ENCODE data around the gene FHIT. TPM values are rescaled to one million over a fixed set of nuclear protein-coding genes. Genes with fewer than 3 reads are reported as not detected.

The FHIT gene
- polyA plus RNA-seq, 1 of the 3 experiments (the other 2 are of a cell fraction): 0.41 TPM

- WGBS (ENCODE audit: low lambda C conversion rate): 57% methylated on average over 6 of the region's 6 CpGs
- H3K4me1 ChIP-seq (ENCODE audit: control insufficient read depth in 1 of 2, insufficient read depth in 2 of 2, low read depth in 1 of 2, low read length in 1 of 2): no peaks in the 10 kb centered on the region
- ChIA-PET POLR2A (no interaction called here), CTCF (no interaction called here)
- H2AFZ ChIP-seq (ENCODE audit: low read depth): no peak overlapping the region
- H3K36me3 ChIP-seq (replicated peaks in 1 of 2; ENCODE audit: control insufficient read depth in 1 of 2, insufficient read depth in 2 of 2, low read length in 1 of 2): no peaks in the 10 kb centered on the region
- TF ChIP-seq RXRA (IDR thresholded peaks at IDR 0.05; ENCODE audit: borderline replicate concordance, low read depth): no peak
- no peak overlapping the region for H3K4me3 ChIP-seq (ENCODE audit: low read depth in 2 of 2, low read length in 1 of 2)
- no peaks in the 10 kb centered on the region for H3F3A ChIP-seq (replicated peaks; ENCODE audit: insufficient read depth)
- no peaks in the 10 kb centered on the region for H3K9me3 ChIP-seq
- H3K9ac ChIP-seq: no peak overlapping the region
- no peaks in the 10 kb centered on the region for H3K27me3 ChIP-seq (ENCODE audit: insufficient read depth)
- H3K79me2 ChIP-seq (ENCODE audit: insufficient read depth): no peaks in the 10 kb centered on the region
- no peaks in the 10 kb centered on the region for H3K9me2 ChIP-seq
- DNase-seq: no peak
- no peak overlapping the region for H3K27ac ChIP-seq (ENCODE audit: low read depth in 2 of 2, low read length in 1 of 2)
- H4K20me1 ChIP-seq (ENCODE audit: insufficient read depth): no peaks in the 10 kb centered on the region
- no peak overlapping the region for H3K4me2 ChIP-seq
Measured at GRCh38 chr3:60095930-60096329, 1155.3 kb downstream of the FHIT start.

GRCh38 chr3:60095516-60095915, 1155.7 kb downstream of the FHIT start:
- Histone ChIP-seq H3K27ac (ENCODE audit: low read depth in 2 of 2, low read length in 1 of 2) (no peak overlapping the region), H3K27me3 (ENCODE audit: insufficient read depth) (no peaks in the 10 kb centered on the region), H3K9me3 (no peaks in the 10 kb centered on the region), H3F3A (replicated peaks; ENCODE audit: insufficient read depth) (no peaks in the 10 kb centered on the region), H3K4me1 (ENCODE audit: control insufficient read depth in 1 of 2, insufficient read depth in 2 of 2, low read depth in 1 of 2, low read length in 1 of 2) (no peaks in the 10 kb centered on the region), H2AFZ (ENCODE audit: low read depth) (no peak overlapping the region), H3K4me3 (ENCODE audit: low read depth in 2 of 2, low read length in 1 of 2) (no peak overlapping the region), H4K20me1 (ENCODE audit: insufficient read depth) (no peaks in the 10 kb centered on the region), H3K9ac (no peak overlapping the region), H3K36me3 (replicated peaks in 1 of 2; ENCODE audit: control insufficient read depth in 1 of 2, insufficient read depth in 2 of 2, low read length in 1 of 2) (no peaks in the 10 kb centered on the region), H3K4me2 (no peak overlapping the region), H3K79me2 (ENCODE audit: insufficient read depth) (no peaks in the 10 kb centered on the region), H3K9me2 (no peaks in the 10 kb centered on the region)
- 40% methylated on average over 4 of the region's 4 CpGs for WGBS (ENCODE audit: low lambda C conversion rate)
- TF ChIP-seq, protein P1, sequence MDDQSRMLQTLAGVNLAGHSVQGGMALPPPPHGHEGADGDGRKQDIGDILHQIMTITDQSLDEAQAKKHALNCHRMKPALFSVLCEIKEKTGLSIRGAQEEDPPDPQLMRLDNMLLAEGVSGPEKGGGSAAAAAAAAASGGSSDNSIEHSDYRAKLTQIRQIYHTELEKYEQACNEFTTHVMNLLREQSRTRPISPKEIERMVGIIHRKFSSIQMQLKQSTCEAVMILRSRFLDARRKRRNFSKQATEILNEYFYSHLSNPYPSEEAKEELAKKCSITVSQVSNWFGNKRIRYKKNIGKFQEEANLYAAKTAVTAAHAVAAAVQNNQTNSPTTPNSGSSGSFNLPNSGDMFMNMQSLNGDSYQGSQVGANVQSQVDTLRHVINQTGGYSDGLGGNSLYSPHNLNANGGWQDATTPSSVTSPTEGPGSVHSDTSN (IDR thresholded peaks at IDR 0.05): no peak
- TF ChIP-seq RAD21 (IDR thresholded peaks at IDR 0.05; ENCODE audit: low read length) (no peak), FOXM1 (IDR thresholded peaks at IDR 0.05; ENCODE audit: low read depth) (no peak), POLR2AphosphoS5 (IDR thresholded peaks at IDR 0.05; ENCODE audit: low read depth, low read length) (no peak), FOSL2 (IDR thresholded peaks at IDR 0.05; ENCODE audit: borderline replicate concordance, low read depth) (no peak), SMC3 (IDR thresholded peaks at IDR 0.05; ENCODE audit: low read depth, low read length) (no peak), GATA2 (CRISPR knock-in tag; IDR thresholded peaks at IDR 0.05) (no peak), ELF1 (IDR thresholded peaks at IDR 0.05) (no peak), RCOR1 (IDR thresholded peaks at IDR 0.05; ENCODE audit: low read length) (no peak), GABPA (IDR thresholded peaks at IDR 0.05; ENCODE audit: low read depth) (no peak), YY1 (IDR thresholded peaks at IDR 0.05; ENCODE audit: low read depth) (no peak), EP300 (IDR thresholded peaks at IDR 0.05; ENCODE audit: borderline replicate concordance in 1 of 2, low read depth in 1 of 2, low read length in 1 of 2) (no peak), SIN3A (IDR thresholded peaks at IDR 0.05; ENCODE audit: borderline replicate concordance, low read depth, low read length) (no peak), REST (IDR thresholded peaks at IDR 0.05; ENCODE audit: low read depth, low read length) (no peak), JUND (IDR thresholded peaks at IDR 0.05) (no peak), TAF1 (IDR thresholded peaks at IDR 0.05; ENCODE audit: borderline replicate concordance, low read depth, low read length) (no peak), RXRA (IDR thresholded peaks at IDR 0.05; ENCODE audit: borderline replicate concordance, low read depth) (no peak), RFX5 (IDR thresholded peaks at IDR 0.05; ENCODE audit: low read length) (no peak)
- TF ChIP-seq, protein P2, sequence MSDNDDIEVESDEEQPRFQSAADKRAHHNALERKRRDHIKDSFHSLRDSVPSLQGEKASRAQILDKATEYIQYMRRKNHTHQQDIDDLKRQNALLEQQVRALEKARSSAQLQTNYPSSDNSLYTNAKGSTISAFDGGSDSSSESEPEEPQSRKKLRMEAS (IDR thresholded peaks at IDR 0.05; ENCODE audit: low read depth): no peak
- TF ChIP-seq, protein P3, sequence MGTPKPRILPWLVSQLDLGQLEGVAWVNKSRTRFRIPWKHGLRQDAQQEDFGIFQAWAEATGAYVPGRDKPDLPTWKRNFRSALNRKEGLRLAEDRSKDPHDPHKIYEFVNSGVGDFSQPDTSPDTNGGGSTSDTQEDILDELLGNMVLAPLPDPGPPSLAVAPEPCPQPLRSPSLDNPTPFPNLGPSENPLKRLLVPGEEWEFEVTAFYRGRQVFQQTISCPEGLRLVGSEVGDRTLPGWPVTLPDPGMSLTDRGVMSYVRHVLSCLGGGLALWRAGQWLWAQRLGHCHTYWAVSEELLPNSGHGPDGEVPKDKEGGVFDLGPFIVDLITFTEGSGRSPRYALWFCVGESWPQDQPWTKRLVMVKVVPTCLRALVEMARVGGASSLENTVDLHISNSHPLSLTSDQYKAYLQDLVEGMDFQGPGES (IDR thresholded peaks at IDR 0.05; ENCODE audit: low read depth, low read length): no peak
- CTCF ChIA-PET: no interaction called here
- POLR2A ChIA-PET: no interaction called here
- DNase-seq: no peak
